ENCODE data around the gene QPCT.
"Not testable (repeated sequence)": the region's sequence is repeated elsewhere in the genome, so short reads cannot be mapped to it uniquely, and the experiment has no call there.

QPCT gene

GRCh38 chr2:37358466-37358865, 14.0 kb downstream of the QPCT start:
- no peak for DNase-seq (ENCODE audit: low spot score)

DNA sequence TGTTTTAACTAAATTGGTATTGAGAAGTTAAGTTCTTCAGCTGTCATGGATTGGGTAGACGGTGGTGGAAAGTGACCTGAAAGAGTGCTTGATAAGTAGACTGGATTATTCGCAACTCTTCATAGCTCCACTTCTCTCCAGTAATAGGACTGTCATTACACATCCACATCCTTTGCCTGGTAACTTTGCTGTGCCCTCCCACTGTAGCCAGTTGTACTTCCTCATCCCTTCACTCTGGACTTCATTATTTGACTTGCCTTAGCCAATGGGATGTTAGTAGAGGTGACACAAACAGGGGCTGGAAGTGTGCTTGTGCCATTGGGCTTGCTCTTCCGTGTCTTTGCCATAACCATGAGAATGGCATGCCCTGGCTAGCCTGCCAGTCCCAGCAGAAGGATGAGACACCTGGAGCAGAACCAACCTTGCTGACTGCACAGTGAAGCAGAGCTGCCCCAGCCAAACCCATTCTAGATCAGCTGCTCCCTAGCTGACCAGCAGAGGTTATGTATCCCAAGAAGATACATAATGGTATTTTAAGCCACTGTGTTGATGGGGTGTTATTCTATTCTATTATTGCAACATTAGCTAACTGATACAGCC, 16.9 kb downstream of the QPCT start:
- DNase-seq (ENCODE audit: low spot score), result no peak

DNA sequence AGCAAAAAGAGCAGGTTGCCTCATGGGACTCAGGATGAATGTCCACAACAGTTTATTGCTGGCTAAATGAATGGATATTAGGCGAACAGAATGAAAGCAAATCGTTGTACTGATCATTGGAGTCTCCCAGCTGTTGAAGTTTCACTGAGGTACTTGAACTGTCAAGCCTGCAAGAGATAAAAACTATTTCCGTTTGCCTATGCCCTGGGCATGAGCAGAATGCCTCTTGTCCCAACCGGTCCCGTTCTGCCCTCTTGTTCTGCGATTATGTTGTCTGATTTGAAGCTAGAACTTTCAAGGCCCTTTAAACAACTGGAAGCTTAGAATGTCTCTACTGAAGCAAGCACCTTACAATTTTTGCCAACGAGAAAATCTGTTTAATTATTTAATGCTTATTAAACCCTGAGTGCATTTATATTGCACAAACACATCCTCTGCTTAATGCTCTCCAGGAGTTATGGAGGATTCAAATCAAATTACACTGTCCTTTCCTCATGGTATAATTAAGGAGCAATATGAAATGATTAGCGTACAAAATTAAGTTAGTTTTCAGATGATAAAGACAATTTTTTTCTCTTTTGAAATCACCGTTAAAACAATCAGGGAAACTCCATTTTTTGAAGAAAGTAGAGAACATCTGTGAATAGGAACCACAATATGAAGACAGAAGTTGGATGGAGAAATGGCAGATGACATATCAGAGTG, 17.7 kb downstream of the QPCT start:
- DNase-seq (ENCODE audit: low spot score), result no peak

- DNase-seq (ENCODE audit: low spot score), result no peak
Measured at GRCh38 chr2:37364351-37364750, 19.9 kb downstream of the QPCT start.

DNA sequence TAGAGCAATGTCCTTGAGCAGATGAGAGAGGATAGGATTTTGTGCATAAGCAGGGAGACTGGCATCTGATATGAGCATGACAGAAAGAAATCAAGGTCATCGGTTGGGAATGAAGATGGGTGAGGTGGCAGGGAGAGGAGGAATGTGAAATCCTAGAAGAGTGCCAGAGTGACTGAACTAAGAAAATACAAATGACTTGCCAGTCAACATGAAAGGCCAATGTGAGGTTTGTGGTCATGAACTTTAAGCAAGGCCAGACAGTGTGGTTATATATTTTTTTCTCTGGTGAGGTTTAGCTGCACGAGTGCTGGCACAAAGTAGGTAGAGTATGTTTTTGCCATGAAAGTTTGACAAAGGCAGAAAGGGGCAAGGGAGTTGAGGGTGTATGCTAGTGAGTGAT, 21.2 kb downstream of the QPCT start:
- no peak for DNase-seq (ENCODE audit: low spot score)

DNA sequence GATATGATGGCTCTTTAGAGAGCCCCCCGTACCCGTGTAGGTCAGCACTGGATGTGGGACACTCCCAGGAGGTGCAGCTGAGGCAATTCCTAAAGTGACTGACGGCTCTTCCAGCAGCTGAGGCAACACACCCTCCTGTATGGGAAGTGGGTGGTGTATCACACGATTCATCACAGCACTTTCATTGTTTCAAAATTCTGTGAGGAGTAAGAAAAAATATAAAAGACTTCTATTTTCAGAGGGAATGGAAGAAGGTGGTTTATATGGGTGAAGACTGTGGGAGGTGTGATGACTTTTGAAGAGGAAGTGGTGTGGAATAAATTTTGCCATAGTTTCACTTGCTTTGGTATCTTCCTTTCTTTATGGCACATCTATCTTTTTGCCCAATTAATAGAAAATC, 22.3 kb downstream of the QPCT start:
- no peak for DNase-seq (ENCODE audit: low spot score)

- DNase-seq (ENCODE audit: low spot score), result no peak
Measured at GRCh38 chr2:37367310-37367709, 22.9 kb downstream of the QPCT start.

GRCh38 chr2:37367984-37368383, 23.6 kb downstream of the QPCT start:
- no peak for DNase-seq (ENCODE audit: low spot score)

DNA sequence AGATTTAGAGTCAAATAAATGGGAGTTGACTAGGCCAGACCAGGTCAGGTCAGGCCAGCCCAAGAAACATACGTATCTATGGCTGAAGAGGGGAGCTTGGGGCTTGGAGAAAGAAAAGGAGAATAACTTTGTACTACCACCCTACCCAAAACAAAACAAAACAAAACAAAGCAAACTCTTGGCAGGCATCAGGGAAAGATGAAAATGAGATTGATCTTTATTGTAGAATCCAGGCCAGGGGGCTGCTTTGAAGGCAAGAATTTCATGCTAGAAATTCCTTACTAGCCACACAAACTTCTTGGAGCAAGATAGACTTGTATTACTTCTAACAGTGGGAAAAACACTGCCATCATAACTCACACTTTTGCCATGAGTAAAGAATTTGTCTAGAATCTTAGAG, 26.2 kb downstream of the QPCT start:
- DNase-seq (ENCODE audit: low spot score), result no peak

GRCh38 chr2:37372000-37372399, 27.6 kb downstream of the QPCT start:
- DNase-seq (ENCODE audit: low spot score), result no peak

GRCh38 chr2:37375741-37376288, 31.4 kb downstream of the QPCT start:
- DNase-seq (ENCODE audit: low spot score), result no peak

DNA sequence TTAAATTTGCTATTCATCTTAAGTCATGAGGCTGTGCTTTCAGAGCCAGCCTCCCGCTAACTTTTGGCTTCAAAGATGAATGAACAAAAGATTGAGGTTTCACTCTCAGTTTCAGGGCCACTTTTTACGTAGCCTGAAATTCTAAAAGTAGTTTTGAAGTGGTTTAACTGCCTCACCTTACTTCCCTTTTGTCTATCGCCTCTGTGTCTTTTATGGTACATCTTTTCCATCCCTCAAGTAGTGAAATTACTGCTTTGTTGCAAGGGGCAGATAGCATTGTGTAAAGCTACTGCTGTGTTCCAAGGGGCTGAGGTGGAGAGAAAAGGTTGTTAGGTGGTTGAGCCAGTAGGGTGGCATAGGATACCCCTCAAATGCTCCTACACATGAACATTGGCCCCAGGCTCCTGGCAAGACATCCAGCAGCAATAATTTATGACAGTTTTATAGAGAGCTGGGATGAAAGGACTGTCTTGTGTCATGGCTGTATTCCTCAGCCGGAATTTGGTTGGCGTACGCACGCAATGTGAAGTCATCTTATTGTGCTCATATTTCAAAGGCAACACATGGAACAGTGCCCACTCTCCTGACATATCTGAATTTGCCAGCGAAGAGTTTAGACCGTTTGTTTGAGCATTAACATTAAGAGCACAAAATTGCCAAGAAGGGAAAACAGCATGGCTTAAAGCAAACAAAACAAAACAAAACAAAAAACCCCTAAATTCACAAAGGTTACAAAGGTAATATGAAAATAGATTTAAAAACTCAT, 32.2 kb downstream of the QPCT start:
- no peak for DNase-seq (ENCODE audit: low spot score)

- no peak for DNase-seq (ENCODE audit: low spot score)
Measured at GRCh38 chr2:37377187-37377532, 32.7 kb downstream of the QPCT start.

DNA sequence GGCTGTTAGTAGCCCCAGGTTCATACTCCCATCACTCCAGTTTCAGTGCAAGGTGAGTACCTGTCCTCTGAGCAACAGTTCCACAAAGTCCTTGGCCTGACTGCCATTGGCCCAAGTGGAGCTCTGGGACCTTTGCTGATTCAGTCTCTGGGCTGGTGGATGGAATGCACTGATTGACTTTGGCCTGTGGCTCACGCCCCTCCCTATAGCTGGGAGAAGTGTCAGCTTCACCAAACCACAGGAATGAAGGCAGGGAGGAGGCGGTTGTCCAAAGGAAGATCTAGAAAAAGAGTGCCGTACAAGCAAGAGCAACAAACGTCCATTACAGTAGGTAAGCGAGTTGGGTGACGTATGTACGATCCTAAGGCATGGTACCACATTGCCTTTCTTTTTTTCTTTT, 34.0 kb downstream of the QPCT start:
- DNase-seq (ENCODE audit: low spot score), result peak; percentile 52

DNA sequence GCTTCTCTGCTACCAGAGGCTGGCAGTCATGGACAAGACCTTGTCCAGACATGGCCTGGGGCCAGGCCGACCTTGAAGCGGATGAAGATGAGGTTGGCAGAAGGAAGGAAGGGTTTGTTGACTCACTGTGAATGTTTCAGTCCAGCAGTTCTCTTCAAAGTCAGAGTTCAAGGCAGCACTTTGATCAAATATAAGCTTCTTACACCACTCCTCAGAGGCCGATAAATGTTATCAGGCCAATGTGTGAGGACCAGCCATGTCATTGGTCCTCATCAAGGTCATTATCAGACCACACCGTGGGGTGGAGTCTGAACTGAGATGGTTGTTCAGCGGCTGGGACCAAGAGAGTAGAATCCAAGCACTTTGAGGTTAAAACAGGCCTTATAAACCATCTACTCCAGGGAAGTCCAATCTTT, 35.5 kb downstream of the QPCT start:
- DNase-seq (ENCODE audit: low spot score), result no peak

DNA sequence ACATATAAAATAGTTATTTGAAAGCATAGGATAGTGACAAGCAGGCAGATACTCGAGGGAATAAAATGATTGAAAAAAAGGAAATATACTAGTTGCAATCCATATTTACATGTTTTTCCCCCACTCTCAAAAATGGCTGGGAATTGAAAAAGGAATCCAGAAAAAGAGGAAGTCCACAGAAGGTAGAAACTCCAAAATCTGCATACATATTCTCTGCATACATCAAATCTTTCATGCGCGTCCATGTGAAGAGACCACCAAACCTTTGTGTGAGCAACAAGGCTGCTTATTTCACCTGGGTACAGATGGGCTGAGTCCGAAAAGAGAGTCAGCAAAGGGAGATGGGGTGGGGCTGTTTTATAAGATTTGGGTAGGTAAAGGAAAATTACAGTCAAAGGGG, 36.4 kb downstream of the QPCT start:
- DNase-seq (ENCODE audit: low spot score), result not testable (repeated sequence)

GRCh38 chr2:37384261-37384660, 39.8 kb downstream of the QPCT start:
- not testable (repeated sequence) for DNase-seq (ENCODE audit: low spot score)

DNA sequence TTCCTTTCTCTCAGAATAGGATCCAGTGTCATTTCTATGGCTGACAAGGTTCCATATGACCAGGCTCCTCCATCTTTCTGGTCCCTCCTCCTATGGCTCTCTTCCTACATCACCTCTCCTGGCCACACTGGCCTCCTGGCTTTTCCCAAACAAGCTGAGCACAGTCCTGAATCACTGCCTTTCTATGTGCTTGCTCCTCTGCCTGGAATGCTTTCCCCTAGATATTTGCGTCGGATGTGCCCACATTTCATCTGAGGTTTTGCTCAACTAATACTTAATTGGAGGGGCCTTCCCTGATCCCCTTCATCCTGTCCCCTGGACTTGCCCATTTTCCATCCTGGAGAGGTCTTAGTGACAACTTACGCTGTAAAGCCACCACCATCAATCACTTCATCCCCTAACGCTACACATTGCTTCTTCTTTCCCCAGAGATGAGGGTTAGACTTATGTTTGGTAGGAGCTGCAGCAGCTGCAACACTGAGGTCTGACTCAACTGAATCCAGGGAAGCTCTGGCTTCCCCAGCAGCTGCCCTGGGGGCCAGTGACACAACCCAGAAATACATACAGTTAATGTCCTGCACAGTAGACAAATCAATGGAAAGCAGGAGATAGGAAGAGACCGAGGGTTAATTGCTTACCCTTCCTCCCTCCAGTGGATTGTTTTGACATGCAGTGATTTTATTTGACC, 42.9 kb downstream of the QPCT start:
- DNase-seq (ENCODE audit: low spot score), result peak; percentile 33

- DNase-seq (ENCODE audit: low spot score), result no peak
Measured at GRCh38 chr2:37388074-37388473, 43.6 kb downstream of the QPCT start.

GRCh38 chr2:37389395-37389794, 45.0 kb downstream of the QPCT start:
- no peak for DNase-seq (ENCODE audit: low spot score)

DNA sequence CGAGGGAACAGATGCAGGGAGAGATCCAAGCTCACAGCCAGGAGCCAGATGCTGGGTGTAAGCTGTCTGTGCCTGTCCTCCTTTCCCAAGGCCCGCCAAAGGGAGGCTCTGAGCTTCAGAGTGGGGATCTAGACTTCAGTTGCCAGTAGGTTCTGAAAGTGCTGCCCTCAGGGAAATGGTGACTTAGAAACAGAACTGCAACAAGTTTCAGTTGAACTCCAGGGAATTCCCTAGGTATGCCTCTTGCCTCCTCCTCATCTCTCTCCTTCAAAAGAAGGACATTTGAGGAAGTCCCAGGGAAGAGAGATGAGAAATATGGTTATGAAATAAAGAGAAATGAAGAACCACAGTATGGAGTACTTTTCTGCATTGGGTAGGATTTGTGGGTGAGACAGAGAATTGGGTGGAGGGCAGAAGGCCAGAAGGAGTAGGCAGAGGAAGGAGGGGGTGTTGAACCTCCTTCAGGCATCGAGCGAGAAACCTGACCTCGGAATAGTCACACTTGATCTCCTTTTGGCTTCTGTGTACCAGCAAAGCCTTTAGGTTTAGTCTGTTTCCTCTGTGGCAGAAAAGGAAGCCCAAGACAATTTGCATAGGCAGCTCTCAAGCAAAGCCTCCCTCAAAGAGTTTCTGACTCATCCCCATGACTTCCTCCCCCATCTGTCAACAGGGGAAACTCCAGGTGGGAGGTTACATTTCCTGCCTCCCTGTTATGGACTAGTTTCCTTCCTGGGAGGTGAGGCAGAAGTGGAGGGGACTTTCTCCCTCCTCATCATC, 45.7 kb downstream of the QPCT start:
- DNase-seq (ENCODE audit: low spot score), result peak; percentile 66

DNA sequence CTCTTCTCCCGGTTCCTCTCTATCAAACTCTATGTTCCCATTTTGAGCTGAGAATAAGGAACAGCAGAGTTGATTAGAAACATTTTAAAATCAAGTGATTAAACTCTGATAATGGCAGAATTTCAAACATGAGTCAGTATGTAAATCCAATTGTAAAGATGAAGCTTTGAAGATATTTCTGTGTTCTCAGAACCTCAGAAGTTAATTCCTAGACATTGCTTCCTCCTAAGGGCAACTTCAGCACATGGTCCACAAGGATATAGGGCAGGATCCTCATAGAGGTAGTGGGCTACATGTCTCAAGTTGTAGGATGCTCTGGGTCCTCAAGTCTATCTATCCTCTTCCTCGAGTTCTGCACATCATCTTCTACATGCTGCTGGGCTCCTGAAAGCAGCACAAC, 46.3 kb downstream of the QPCT start:
- no peak for DNase-seq (ENCODE audit: low spot score)

All from hepatic stellate cell (primary cell).